Measurements from ENCODE around the gene PDHA2.
"Not testable (repeated sequence)": the region's sequence is repeated elsewhere in the genome, so short reads cannot be mapped to it uniquely, and the experiment has no call there.

The PDHA2 gene

GRCh38 chr4:95857761-95858160 lies 17.9 kb downstream of the PDHA2 start:
- Histone ChIP-seq H3K4me1 (ENCODE audit: insufficient read depth, low read length) (no peaks in the 10 kb centered on the region), H3K36me3 (ENCODE audit: insufficient read depth, low read length) (no peaks in the 10 kb centered on the region), H3K27ac (ENCODE audit: low read depth, low read length) (no peak overlapping the region), H3K27me3 (ENCODE audit: insufficient read depth, low read length) (no peaks in the 10 kb centered on the region), H3K4me3 (ENCODE audit: low read length) (no peak overlapping the region), H3K9ac (ENCODE audit: low read depth, low read length) (no peak overlapping the region), H3K9me3 (ENCODE audit: insufficient read depth, low read depth, low read length) (no peaks in the 10 kb centered on the region)
- WGBS = 100% methylated on average over 1 of the region's 1 CpG

- Histone ChIP-seq H3K27ac (ENCODE audit: low read depth, low read length) (no peak overlapping the region), H3K4me1 (ENCODE audit: insufficient read depth, low read length) (no peaks in the 10 kb centered on the region), H3K9me3 (ENCODE audit: insufficient read depth, low read depth, low read length) (peaks cover 42% of the 10 kb centered on the region)
These were observed 28.0 kb downstream of the PDHA2 start for GRCh38 chr4:95867919-95868318.

GRCh38 chr4:95869414-95869813 lies 29.5 kb downstream of the PDHA2 start:
- not testable (repeated sequence) for H3K9ac ChIP-seq (ENCODE audit: low read depth, low read length); H3K27me3 ChIP-seq (ENCODE audit: insufficient read depth, low read length); H3K27ac ChIP-seq (ENCODE audit: low read depth, low read length); H3K36me3 ChIP-seq (ENCODE audit: insufficient read depth, low read length); H3K4me1 ChIP-seq (ENCODE audit: insufficient read depth, low read length)
- Histone ChIP-seq H3K9me3 (ENCODE audit: insufficient read depth, low read depth, low read length) (peaks cover 40% of the 10 kb centered on the region), H3K4me3 (ENCODE audit: low read length) (0 out of 2 replicates have a peak overlapping the region, but pooled peaks have one; percentile 7)
- 100% methylated on average over 1 of the region's 1 CpG for WGBS

More at GRCh38 chr4:95867919-95868318, 28.0 kb downstream of the PDHA2 start:
- no peak overlapping the region for H3K9ac ChIP-seq (ENCODE audit: low read depth, low read length)
- H3K27me3 ChIP-seq (ENCODE audit: insufficient read depth, low read length) = no peaks in the 10 kb centered on the region
- no peaks in the 10 kb centered on the region for H3K36me3 ChIP-seq (ENCODE audit: insufficient read depth, low read length)
- no peak overlapping the region for H3K4me3 ChIP-seq (ENCODE audit: low read length)

GRCh38 chr4:95869961-95870500 lies 30.1 kb downstream of the PDHA2 start:
- Histone ChIP-seq H3K4me3 (ENCODE audit: low read length) (no peak overlapping the region), H3K36me3 (ENCODE audit: insufficient read depth, low read length) (no peaks in the 10 kb centered on the region), H3K4me1 (ENCODE audit: insufficient read depth, low read length) (no peaks in the 10 kb centered on the region), H3K27ac (ENCODE audit: low read depth, low read length) (peak overlapping the region; percentile 46; the same call in 1 of the 2 replicates), H3K9me3 (ENCODE audit: insufficient read depth, low read depth, low read length) (peaks cover 39% of the 10 kb centered on the region), H3K27me3 (ENCODE audit: insufficient read depth, low read length) (no peaks in the 10 kb centered on the region), H3K9ac (ENCODE audit: low read depth, low read length) (no peak overlapping the region)
- WGBS = 50% methylated on average over 1 of the region's 1 CpG

DNA sequence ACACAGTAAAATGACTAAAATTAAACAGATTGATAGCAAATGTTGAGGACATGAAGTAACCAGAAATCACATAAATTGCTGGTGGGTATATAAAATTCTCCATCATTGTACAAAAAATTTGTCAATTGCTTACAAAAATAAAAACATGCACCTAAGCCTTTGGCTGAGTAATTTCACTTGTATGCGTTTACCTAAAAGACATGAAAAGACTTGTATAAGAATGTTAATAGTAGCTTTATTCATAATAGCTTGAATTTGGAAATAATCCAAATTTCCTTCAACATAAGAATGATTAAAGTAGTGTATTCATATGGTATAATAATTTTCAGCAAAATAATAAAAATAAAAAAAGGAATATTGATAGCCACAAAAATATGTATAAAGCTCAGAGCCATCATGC lies 37.7 kb downstream of the PDHA2 start:
- Histone ChIP-seq H3K4me3 (ENCODE audit: low read length) (no peak overlapping the region), H3K36me3 (ENCODE audit: insufficient read depth, low read length) (no peaks in the 10 kb centered on the region), H3K27me3 (ENCODE audit: insufficient read depth, low read length) (no peaks in the 10 kb centered on the region), H3K27ac (ENCODE audit: low read depth, low read length) (no peak overlapping the region), H3K9ac (ENCODE audit: low read depth, low read length) (no peak overlapping the region), H3K4me1 (ENCODE audit: insufficient read depth, low read length) (no peaks in the 10 kb centered on the region), H3K9me3 (ENCODE audit: insufficient read depth, low read depth, low read length) (no peaks in the 10 kb centered on the region; the same call in 1 of the 2 replicates)
- WGBS = no CpG with 5 or more reads among the region's 1 CpG

DNA sequence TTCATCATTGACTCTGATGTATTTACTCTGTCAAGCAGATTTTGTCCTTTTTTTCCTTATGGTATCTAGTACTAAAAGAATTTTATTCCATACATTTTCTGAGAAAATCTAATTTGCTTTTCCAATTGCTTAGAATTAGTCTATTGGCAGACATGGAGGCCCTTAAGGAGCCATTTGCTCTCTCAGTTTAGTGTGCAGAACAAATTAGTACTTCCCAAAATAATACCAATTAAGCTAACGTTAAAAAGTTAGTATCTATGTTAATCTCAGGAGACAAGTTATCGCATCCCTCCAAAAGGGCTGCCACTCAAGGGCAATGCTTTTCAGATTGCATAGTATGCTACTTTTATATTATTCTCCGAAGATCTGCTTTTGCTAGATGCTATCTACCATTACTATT lies 47.7 kb downstream of the PDHA2 start:
- H3K27me3 ChIP-seq (ENCODE audit: insufficient read depth, low read length) = no peaks in the 10 kb centered on the region
- no peaks in the 10 kb centered on the region for H3K36me3 ChIP-seq (ENCODE audit: insufficient read depth, low read length)
- 93% methylated on average over 3 of the region's 3 CpGs for WGBS
- peaks cover 18% of the 10 kb centered on the region for H3K9me3 ChIP-seq (ENCODE audit: insufficient read depth, low read depth, low read length)
- no peaks in the 10 kb centered on the region for H3K4me1 ChIP-seq (ENCODE audit: insufficient read depth, low read length)
- H3K27ac ChIP-seq (ENCODE audit: low read depth, low read length) = no peak overlapping the region
- H3K4me3 ChIP-seq (ENCODE audit: low read length) = no peak overlapping the region
- no peak overlapping the region for H3K9ac ChIP-seq (ENCODE audit: low read depth, low read length)

GRCh38 chr4:95889662-95890061 lies 49.8 kb downstream of the PDHA2 start:
- H3K9ac ChIP-seq (ENCODE audit: low read depth, low read length) = no peak overlapping the region
- no peaks in the 10 kb centered on the region for H3K27me3 ChIP-seq (ENCODE audit: insufficient read depth, low read length)
- H3K4me3 ChIP-seq (ENCODE audit: low read length) = no peak overlapping the region
- 85% methylated on average over 2 of the region's 2 CpGs for WGBS
- 0 out of 2 replicates have a peak, but pooled peaks cover 4% of the 10 kb centered on the region for H3K9me3 ChIP-seq (ENCODE audit: insufficient read depth, low read depth, low read length)
- H3K27ac ChIP-seq (ENCODE audit: low read depth, low read length) = no peak overlapping the region
- no peaks in the 10 kb centered on the region for H3K36me3 ChIP-seq (ENCODE audit: insufficient read depth, low read length)
- H3K4me1 ChIP-seq (ENCODE audit: insufficient read depth, low read length) = no peaks in the 10 kb centered on the region
